ENCODE measurements around the gene HLA-G.
"Not testable (repeated sequence)": the region's sequence is repeated elsewhere in the genome, so short reads cannot be mapped to it uniquely, and the experiment has no call there.

The HLA-G gene

DNA sequence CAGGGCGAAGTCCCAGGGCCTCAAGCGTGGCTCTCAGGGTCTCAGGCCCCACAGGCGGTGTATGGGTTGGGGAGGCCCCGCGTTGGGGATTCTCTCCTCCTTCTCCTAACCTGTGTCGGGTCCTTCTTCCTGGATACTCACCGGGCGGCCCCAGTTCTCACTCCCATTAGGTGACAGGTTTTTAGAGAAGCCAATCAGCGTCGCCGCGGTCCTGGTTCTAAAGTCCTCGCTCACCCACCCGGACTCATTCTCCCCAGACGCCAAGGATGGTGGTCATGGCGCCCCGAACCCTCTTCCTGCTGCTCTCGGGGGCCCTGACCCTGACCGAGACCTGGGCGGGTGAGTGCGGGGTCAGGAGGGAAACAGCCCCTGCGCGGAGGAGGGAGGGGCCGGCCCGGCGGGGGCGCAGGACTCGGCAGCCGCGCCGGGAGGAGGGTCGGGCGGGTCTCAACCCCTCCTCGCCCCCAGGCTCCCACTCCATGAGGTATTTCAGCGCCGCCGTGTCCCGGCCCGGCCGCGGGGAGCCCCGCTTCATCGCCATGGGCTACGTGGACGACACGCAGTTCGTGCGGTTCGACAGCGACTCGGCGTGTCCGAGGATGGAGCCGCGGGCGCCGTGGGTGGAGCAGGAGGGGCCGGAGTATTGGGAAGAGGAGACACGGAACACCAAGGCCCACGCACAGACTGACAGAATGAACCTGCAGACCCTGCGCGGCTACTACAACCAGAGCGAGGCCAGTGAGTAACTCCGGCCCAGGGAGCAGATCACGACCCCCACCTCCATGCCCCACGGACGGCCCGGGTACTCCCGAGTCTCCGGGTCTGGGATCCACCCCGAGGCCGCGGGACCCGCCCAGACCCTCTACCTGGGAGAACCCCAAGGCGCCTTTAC is at the start of gene HLA-G:
Gene HLA-G (plus strand): TSS at position 247 of the 892 bp plus-strand sequence. CDS start 20 bp downstream, at position 267.
- Histone ChIP-seq H3K27ac (no peak within 1 kb of the TSS), H3K36me3 (ENCODE audit: control insufficient read depth, insufficient read depth, low read length) (no peaks in the 10 kb centered on the region), H3K4me2 (ENCODE audit: low read length) (peak within 1 kb of the TSS; percentile 28), H3K27me3 (ENCODE audit: control insufficient read depth, insufficient read depth, low read length) (no peaks in the 10 kb centered on the region), H3K4me1 (no peaks in the 10 kb centered on the region), H3K79me2 (no peaks in the 10 kb centered on the region), H3K9ac (no peak within 1 kb of the TSS), H3K9me3 (ENCODE audit: control insufficient read depth, low read length) (no peaks in the 10 kb centered on the region), H3K4me3 (ENCODE audit: low read depth, low read length) (no peak within 1 kb of the TSS), H2AFZ (peak within 1 kb of the TSS; percentile 73)
- TF ChIP-seq, protein P1, sequence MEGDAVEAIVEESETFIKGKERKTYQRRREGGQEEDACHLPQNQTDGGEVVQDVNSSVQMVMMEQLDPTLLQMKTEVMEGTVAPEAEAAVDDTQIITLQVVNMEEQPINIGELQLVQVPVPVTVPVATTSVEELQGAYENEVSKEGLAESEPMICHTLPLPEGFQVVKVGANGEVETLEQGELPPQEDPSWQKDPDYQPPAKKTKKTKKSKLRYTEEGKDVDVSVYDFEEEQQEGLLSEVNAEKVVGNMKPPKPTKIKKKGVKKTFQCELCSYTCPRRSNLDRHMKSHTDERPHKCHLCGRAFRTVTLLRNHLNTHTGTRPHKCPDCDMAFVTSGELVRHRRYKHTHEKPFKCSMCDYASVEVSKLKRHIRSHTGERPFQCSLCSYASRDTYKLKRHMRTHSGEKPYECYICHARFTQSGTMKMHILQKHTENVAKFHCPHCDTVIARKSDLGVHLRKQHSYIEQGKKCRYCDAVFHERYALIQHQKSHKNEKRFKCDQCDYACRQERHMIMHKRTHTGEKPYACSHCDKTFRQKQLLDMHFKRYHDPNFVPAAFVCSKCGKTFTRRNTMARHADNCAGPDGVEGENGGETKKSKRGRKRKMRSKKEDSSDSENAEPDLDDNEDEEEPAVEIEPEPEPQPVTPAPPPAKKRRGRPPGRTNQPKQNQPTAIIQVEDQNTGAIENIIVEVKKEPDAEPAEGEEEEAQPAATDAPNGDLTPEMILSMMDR (IDR thresholded peaks at IDR 0.05), result no peak

DNA sequence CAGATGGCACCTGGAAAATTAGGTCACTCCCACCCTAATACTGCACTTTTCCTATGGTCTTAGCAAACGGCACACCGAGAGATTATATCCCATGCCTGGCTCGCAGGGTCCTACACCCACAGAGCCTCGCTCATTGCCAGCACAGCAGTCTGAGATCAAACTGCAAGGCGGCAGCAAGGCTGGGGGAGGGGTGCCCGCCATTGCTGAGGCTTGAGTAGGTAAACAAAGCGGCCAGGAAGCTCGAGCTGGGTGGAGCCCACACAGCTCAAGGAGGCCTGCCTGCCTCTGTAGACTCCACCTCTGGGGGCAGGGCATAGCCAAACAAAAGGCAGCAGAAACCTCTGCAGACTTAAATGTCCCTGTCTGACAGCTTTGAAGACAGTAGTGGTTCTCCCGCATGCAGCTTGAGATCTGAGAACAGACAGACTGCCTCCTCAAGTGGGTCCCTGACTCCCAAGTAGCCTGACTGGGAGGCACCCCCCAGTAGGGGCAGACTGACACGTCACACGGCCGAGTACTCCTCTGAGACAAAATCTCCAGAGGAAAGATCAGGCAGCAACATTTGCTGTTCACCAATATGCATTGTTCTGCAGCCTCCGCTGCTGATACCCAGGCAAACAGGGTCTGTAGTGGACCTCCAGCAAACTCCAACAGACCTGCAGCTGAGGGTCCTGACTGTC is 47.5 kb upstream of the HLA-G start:
- not testable (repeated sequence) for H3K9me3 ChIP-seq (ENCODE audit: control insufficient read depth, low read length); H3K4me2 ChIP-seq (ENCODE audit: low read length); H3K27ac ChIP-seq; H3K4me3 ChIP-seq (ENCODE audit: low read depth, low read length); H3K4me1 ChIP-seq; H3K9ac ChIP-seq; H3K36me3 ChIP-seq (ENCODE audit: control insufficient read depth, insufficient read depth, low read length); H3K27me3 ChIP-seq (ENCODE audit: control insufficient read depth, insufficient read depth, low read length); H2AFZ ChIP-seq; H3K79me2 ChIP-seq

DNA sequence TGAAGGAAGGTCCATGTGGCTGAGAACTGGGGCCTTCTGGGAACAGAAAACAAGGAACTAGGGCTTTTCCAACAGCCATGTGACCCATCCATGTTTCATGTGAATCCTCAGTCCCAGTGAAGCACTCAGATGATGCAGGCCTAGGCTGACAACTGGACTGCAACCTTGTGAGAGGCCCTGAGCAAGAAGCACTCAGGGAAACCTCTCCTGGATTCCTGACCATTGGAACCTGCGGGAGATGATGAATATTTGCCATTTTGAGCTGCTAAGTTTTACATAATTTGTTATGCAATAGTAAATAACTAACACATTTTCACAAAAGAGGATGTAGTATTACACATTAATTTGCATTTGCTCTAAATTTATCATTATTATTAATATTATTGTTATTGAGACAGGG is 38.4 kb upstream of the HLA-G start:
- no peaks in the 10 kb centered on the region for H3K36me3 ChIP-seq (ENCODE audit: control insufficient read depth, insufficient read depth, low read length)
- H3K27me3 ChIP-seq (ENCODE audit: control insufficient read depth, insufficient read depth, low read length), result no peaks in the 10 kb centered on the region
- H3K27ac ChIP-seq, result no peak overlapping the region
- no peak overlapping the region for H3K9ac ChIP-seq
- no peak overlapping the region for H2AFZ ChIP-seq
- TF ChIP-seq, protein P1 (IDR thresholded peaks at IDR 0.05), result no peak
- H3K4me3 ChIP-seq (ENCODE audit: low read depth, low read length), result no peak overlapping the region
- H3K4me2 ChIP-seq (ENCODE audit: low read length), result no peak overlapping the region
- no peaks in the 10 kb centered on the region for H3K9me3 ChIP-seq (ENCODE audit: control insufficient read depth, low read length)
- H3K79me2 ChIP-seq, result no peaks in the 10 kb centered on the region
- peaks cover 2% of the 10 kb centered on the region for H3K4me1 ChIP-seq

DNA sequence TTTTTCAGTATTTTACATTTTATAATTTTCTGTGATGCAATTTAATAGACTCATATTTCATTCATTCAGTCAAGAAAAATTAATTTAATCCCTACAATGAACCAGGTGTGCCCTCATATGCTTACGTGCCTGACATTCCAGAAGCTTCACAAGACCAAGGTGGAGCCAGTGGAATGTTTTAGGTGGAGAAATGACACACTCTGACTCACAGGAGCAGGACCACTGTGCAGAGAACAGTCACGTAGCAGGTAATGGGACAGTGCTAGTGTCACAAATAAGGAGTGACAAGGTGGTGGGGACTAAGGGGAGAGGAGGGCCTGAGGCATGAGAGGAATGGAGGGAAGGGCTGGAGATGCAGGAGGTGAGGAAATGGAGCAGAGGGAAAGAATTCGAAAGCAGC is 37.0 kb upstream of the HLA-G start:
- H3K4me3 ChIP-seq (ENCODE audit: low read depth, low read length), result no peak overlapping the region

DNA sequence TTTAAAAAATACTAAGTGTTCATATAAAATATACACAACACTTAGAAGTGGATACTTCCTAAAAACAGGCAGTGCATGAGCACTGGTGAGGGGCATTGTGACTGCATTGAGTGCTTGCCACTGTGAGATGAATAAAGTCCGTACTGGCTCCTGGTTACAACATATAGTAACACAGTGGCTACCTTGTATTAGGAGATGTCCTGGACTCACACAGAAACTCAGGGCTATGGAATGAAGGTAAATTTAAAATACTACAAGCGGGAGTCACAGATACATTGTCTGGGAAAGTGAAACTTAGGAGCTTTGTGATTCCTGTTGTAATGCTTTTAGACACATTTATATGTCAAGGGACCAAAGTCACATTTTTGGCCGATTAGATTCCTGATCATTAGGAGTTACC is 36.5 kb upstream of the HLA-G start:
- H3K27me3 ChIP-seq (ENCODE audit: control insufficient read depth, insufficient read depth, low read length), result no peaks in the 10 kb centered on the region
- H3K9me3 ChIP-seq (ENCODE audit: control insufficient read depth, low read length), result no peaks in the 10 kb centered on the region
- peaks cover 2% of the 10 kb centered on the region for H3K4me1 ChIP-seq
- no peaks in the 10 kb centered on the region for H3K79me2 ChIP-seq
- no peaks in the 10 kb centered on the region for H3K36me3 ChIP-seq (ENCODE audit: control insufficient read depth, insufficient read depth, low read length)
- no peak overlapping the region for H3K27ac ChIP-seq
- H3K4me3 ChIP-seq (ENCODE audit: low read depth, low read length), result peak overlapping the region; percentile 84
- TF ChIP-seq, protein P1 (IDR thresholded peaks at IDR 0.05), result no peak
- H3K4me2 ChIP-seq (ENCODE audit: low read length), result peak overlapping the region; percentile 84
- H3K9ac ChIP-seq, result no peak overlapping the region
- H2AFZ ChIP-seq, result no peak overlapping the region

More for the DNA sequence above, 37.0 kb upstream of the HLA-G start:
- Histone ChIP-seq H3K4me2 (ENCODE audit: low read length) (no peak overlapping the region), H2AFZ (no peak overlapping the region), H3K79me2 (no peaks in the 10 kb centered on the region), H3K9ac (no peak overlapping the region), H3K36me3 (ENCODE audit: control insufficient read depth, insufficient read depth, low read length) (no peaks in the 10 kb centered on the region), H3K4me1 (peaks cover 2% of the 10 kb centered on the region), H3K9me3 (ENCODE audit: control insufficient read depth, low read length) (no peaks in the 10 kb centered on the region), H3K27me3 (ENCODE audit: control insufficient read depth, insufficient read depth, low read length) (no peaks in the 10 kb centered on the region), H3K27ac (no peak overlapping the region)
- TF ChIP-seq, protein P1 (IDR thresholded peaks at IDR 0.05), result no peak

Measured in parathyroid adenoma (tissue), 2 donors.